Astrocyte (in vitro differentiated cells and primary cell): ENCODE results near the gene SCGB1C1. TPM values are rescaled to one million over a fixed set of nuclear protein-coding genes. Genes with fewer than 3 reads are reported as not detected.

Experiments
- DNase-seq: peaks from one replicate; pipeline ENCODE4 v3.0.0-alpha.2; 2010; ENCODE audit warnings: low read depth
- FAIRE-seq: peaks from 2 replicates; lab custom pipeline; 2011; peaks lifted over from hg19 to GRCh38; lab: Jason Lieb, UNC
- H2AFZ ChIP-seq: 2 replicates; pipeline ENCODE4 v1.6.0; 2012; ENCODE audit warnings: low read depth, low read length, inconsistent platforms
- H3K27ac ChIP-seq: 2 replicates; pipeline ENCODE4 v1.5.1; 2011; ENCODE audit warnings: low read depth, low read length, inconsistent platforms
- H3K27me3 ChIP-seq: 2 replicates; pipeline ENCODE4 v1.6.0; 2011; ENCODE audit warnings: low read length, inconsistent platforms; ENCODE audit not compliant: insufficient read depth
- H3K36me3 ChIP-seq: 2 replicates; pipeline ENCODE4 v1.5.1; 2011; ENCODE audit warnings: low read length, inconsistent platforms; ENCODE audit not compliant: insufficient read depth
- H3K4me1 ChIP-seq: 2 replicates; pipeline ENCODE4 v1.5.1; 2011; ENCODE audit warnings: low read length, inconsistent platforms; ENCODE audit not compliant: insufficient read depth
- H3K4me2 ChIP-seq: 2 replicates; pipeline ENCODE4 v1.6.0; 2012; ENCODE audit warnings: low read length, inconsistent platforms
- H3K4me3 ChIP-seq: 2 replicates; pipeline ENCODE4 v1.5.1; 2011; ENCODE audit warnings: low read depth, mild to moderate bottlenecking, low read length, inconsistent platforms; ENCODE audit not compliant: insufficient read depth
- H3K79me2 ChIP-seq: 2 replicates; pipeline ENCODE4 v1.6.0; 2012; ENCODE audit warnings: mild to moderate bottlenecking, low read length, inconsistent platforms; ENCODE audit not compliant: insufficient read depth
- H3K9ac ChIP-seq: 2 replicates; pipeline ENCODE4 v1.6.0; 2012; ENCODE audit warnings: mild to moderate bottlenecking, low read length, inconsistent platforms
- H3K9me3 ChIP-seq: 2 replicates; pipeline ENCODE4 v1.5.1; 2012; ENCODE audit warnings: low read depth, mild to moderate bottlenecking, low read length, inconsistent platforms; ENCODE audit not compliant: insufficient read depth
- H4K20me1 ChIP-seq: 2 replicates; pipeline ENCODE4 v1.6.0; 2012; ENCODE audit warnings: low read length, inconsistent platforms; ENCODE audit not compliant: insufficient read depth
- H3K27ac Mint-ChIP-seq: one replicate; pipeline ENCODE4 v1.8.0; 2021; ENCODE audit warnings: mild to moderate bottlenecking, mixed read lengths; ENCODE audit not compliant: unreplicated experiment
- H3K27me3 Mint-ChIP-seq: one replicate; pipeline ENCODE4 v1.8.0; 2021; ENCODE audit warnings: low read depth, mixed read lengths; ENCODE audit not compliant: unreplicated experiment
- H3K36me3 Mint-ChIP-seq: one replicate; pipeline ENCODE4 v1.8.0; 2021; ENCODE audit warnings: low read depth, mixed read lengths; ENCODE audit not compliant: unreplicated experiment
- H3K4me1 Mint-ChIP-seq: one replicate; pipeline ENCODE4 v1.8.0; 2021; ENCODE audit warnings: low read depth, mixed read lengths; ENCODE audit not compliant: unreplicated experiment
- H3K4me3 Mint-ChIP-seq: one replicate; pipeline ENCODE4 v1.8.0; 2021; ENCODE audit warnings: mild to moderate bottlenecking, moderate library complexity, mixed read lengths; ENCODE audit not compliant: unreplicated experiment
- H3K9me3 Mint-ChIP-seq: one replicate; pipeline ENCODE4 v1.8.0; 2021; ENCODE audit warnings: mild to moderate bottlenecking, mixed read lengths; ENCODE audit not compliant: unreplicated experiment
- CTCF ChIP-seq: IDR thresholded peaks from 2 replicates; pipeline ENCODE4 v1.5.1; 2011; ENCODE audit warnings: low read depth, mild to moderate bottlenecking, inconsistent platforms, low read length, moderate library complexity; ENCODE audit not compliant: insufficient read depth
- EZH2 ChIP-seq: IDR thresholded peaks from 2 replicates; pipeline ENCODE4 v1.6.1; 2012; ENCODE audit warnings: mild to moderate bottlenecking, low read length, inconsistent platforms; ENCODE audit not compliant: insufficient read depth
- total RNA-seq: library from RNA; stranded (reverse); gene quantifications from 2 replicates; pipeline ENCODE4 v1.2.1, GENCODE V29; 2021

The SCGB1C1 gene
- total RNA-seq, 1 donor from 2014 or later = not detected

- H3K27me3 ChIP-seq = no peaks in the 10 kb centered on the region
- peaks cover 61% of the 10 kb centered on the region for H3K79me2 ChIP-seq
- FAIRE-seq = no peak
Measured at GRCh38 chr11:203945-204586, 11.2 kb downstream of the SCGB1C1 start.

GRCh38 chr11:204587-205109 lies 11.8 kb downstream of the SCGB1C1 start:
- Mint-ChIP-seq H3K27ac (no peak overlapping the region), H3K4me3 (no peak overlapping the region), H3K9me3 (no peaks in the 10 kb centered on the region), H3K36me3 (peaks cover 18% of the 10 kb centered on the region), H3K27me3 (no peaks in the 10 kb centered on the region), H3K4me1 (peaks cover 34% of the 10 kb centered on the region)
- H3K4me1 ChIP-seq = peaks cover 17% of the 10 kb centered on the region
- H4K20me1 ChIP-seq = peaks cover 74% of the 10 kb centered on the region
- no peak overlapping the region for H3K4me2 ChIP-seq
- H3K9ac ChIP-seq = peak overlapping the region; percentile 20
- H2AFZ ChIP-seq = no peak overlapping the region
- DNase-seq = no peak
- H3K27me3 ChIP-seq = no peaks in the 10 kb centered on the region
- peaks cover 7% of the 10 kb centered on the region for H3K36me3 ChIP-seq
- no peak for FAIRE-seq
- no peak overlapping the region for H3K4me3 ChIP-seq
- H3K79me2 ChIP-seq = peaks cover 67% of the 10 kb centered on the region
- H3K9me3 ChIP-seq = no peaks in the 10 kb centered on the region
- H3K27ac ChIP-seq = no peak overlapping the region
- TF ChIP-seq EZH2 = no peak
- TF ChIP-seq CTCF = no peak

More at GRCh38 chr11:203945-204586, 11.2 kb downstream of the SCGB1C1 start:
- H3K9me3 Mint-ChIP-seq = no peaks in the 10 kb centered on the region
- H3K27me3 Mint-ChIP-seq = no peaks in the 10 kb centered on the region
- Histone ChIP-seq H4K20me1 (peaks cover 72% of the 10 kb centered on the region), H3K27ac (no peak overlapping the region), H3K9ac (peak overlapping the region; percentile 20), H3K9me3 (no peaks in the 10 kb centered on the region), H3K4me3 (no peak overlapping the region), H3K36me3 (peaks cover 7% of the 10 kb centered on the region), H3K4me2 (no peak overlapping the region), H3K4me1 (peaks cover 12% of the 10 kb centered on the region), H2AFZ (no peak overlapping the region)
- DNase-seq = no peak
- peaks cover 31% of the 10 kb centered on the region for H3K4me1 Mint-ChIP-seq
- H3K27ac Mint-ChIP-seq = no peak overlapping the region
- H3K36me3 Mint-ChIP-seq = peaks cover 18% of the 10 kb centered on the region
- H3K4me3 Mint-ChIP-seq = no peak overlapping the region
- TF ChIP-seq EZH2 (no peak), CTCF (no peak)
